Endodermal cell (in vitro differentiated cells): Measurements from ENCODE around the gene PSTPIP1. TPM values are rescaled to one million over a fixed set of nuclear protein-coding genes. Genes with fewer than 3 reads are reported as not detected.
A peak's percentile ranks its signal among the peaks of the same experiment; 100 is the strongest.

Experiments
- DNase-seq: peaks from one replicate; pipeline ENCODE4 v3.0.0-alpha.2; 2017
- H3K27ac ChIP-seq: 2 replicates; pipeline ENCODE4 v1.5.1; 2013; ENCODE audit warnings: mild to moderate bottlenecking, low read depth, low read length, moderate library complexity
- H3K27me3 ChIP-seq: 2 replicates; pipeline ENCODE4 v1.6.1; 2013; ENCODE audit warnings: mild to moderate bottlenecking, low read length, moderate library complexity; ENCODE audit not compliant: insufficient read depth, control insufficient read depth, poor library complexity, severe bottlenecking
- H3K36me3 ChIP-seq: 2 replicates; pipeline ENCODE4 v1.7.0; 2013; ENCODE audit warnings: mild to moderate bottlenecking, low read length, moderate library complexity; ENCODE audit not compliant: control insufficient read depth, insufficient read depth
- H3K4me1 ChIP-seq: one replicate; pipeline ENCODE4 v1.7.0; 2013; ENCODE audit warnings: low read length; ENCODE audit not compliant: control insufficient read depth, insufficient read depth
- H3K4me3 ChIP-seq: 2 replicates; pipeline ENCODE4 v1.5.1; 2013; ENCODE audit warnings: mild to moderate bottlenecking, low read length, moderate library complexity
- H3K9ac ChIP-seq: 2 replicates; pipeline ENCODE4 v1.6.1; 2013; ENCODE audit warnings: mild to moderate bottlenecking, low read length, moderate library complexity; ENCODE audit not compliant: poor library complexity, severe bottlenecking; ENCODE audit errors: extremely low read depth
- H3K9me3 ChIP-seq: 2 replicates; pipeline ENCODE4 v1.6.1; 2013; ENCODE audit warnings: mild to moderate bottlenecking, low read length, moderate library complexity; ENCODE audit not compliant: control insufficient read depth
- H3K27ac Mint-ChIP-seq: 2 replicates; pipeline ENCODE4 v1.8.0; 2020; ENCODE audit warnings: mixed read lengths
- H3K27me3 Mint-ChIP-seq: 2 replicates; pipeline ENCODE4 v1.8.0; 2021; ENCODE audit warnings: mild to moderate bottlenecking, mixed read lengths; ENCODE audit not compliant: insufficient read depth
- H3K36me3 Mint-ChIP-seq: 2 replicates; pipeline ENCODE4 v1.8.0; 2020; ENCODE audit warnings: low read depth, mixed read lengths
- H3K4me1 Mint-ChIP-seq: 2 replicates; pipeline ENCODE4 v1.8.0; 2020; ENCODE audit warnings: mixed read lengths
- H3K4me3 Mint-ChIP-seq: 2 replicates; pipeline ENCODE4 v1.8.0; 2020; ENCODE audit warnings: mild to moderate bottlenecking, moderate library complexity, mixed read lengths
- H3K9me3 Mint-ChIP-seq: 2 replicates; pipeline ENCODE4 v1.8.0; 2020; ENCODE audit warnings: mild to moderate bottlenecking, mixed read lengths
- WGBS, 2 experiments: methylation state at CpG; one replicate each; pipeline versions ENCODE4 v1.1.5 to v1.1.7; 2013; ENCODE audit warnings: missing lambda C conversion rate in 2 of 2, mixed read lengths in 1 of 2; ENCODE audit not compliant: insufficient coverage in 1 of 2, insufficient read length in 1 of 2; 5-methylcytosine and 5-hydroxymethylcytosine counted together
- total RNA-seq, 2 donors: library from RNA; stranded (reverse); fragmentation: NEBNext Ultra II Directional in 1 of 2; extraction: Animal tissue kit (Norgen Biotek cat#: 25700) in 1 of 2; gene quantifications; 2 replicates in 1 of 2; 3 replicates in 1 of 2; pipeline ENCODE4 v1.2.1, GENCODE V29; 2021
- TF ChIP-seq, protein P1 (sequence below): fragments of 200-600 bp; sonication (generic); conservative IDR thresholded peaks from 2 replicates; pipeline ENCODE4 v1.5.0; 2021; ENCODE audit warnings: antibody characterized with exemption, mild to moderate bottlenecking

PSTPIP1 gene
- total RNA-seq, 2 donors from 2014 or later, result 0.29 to 1.5 TPM

DNA sequence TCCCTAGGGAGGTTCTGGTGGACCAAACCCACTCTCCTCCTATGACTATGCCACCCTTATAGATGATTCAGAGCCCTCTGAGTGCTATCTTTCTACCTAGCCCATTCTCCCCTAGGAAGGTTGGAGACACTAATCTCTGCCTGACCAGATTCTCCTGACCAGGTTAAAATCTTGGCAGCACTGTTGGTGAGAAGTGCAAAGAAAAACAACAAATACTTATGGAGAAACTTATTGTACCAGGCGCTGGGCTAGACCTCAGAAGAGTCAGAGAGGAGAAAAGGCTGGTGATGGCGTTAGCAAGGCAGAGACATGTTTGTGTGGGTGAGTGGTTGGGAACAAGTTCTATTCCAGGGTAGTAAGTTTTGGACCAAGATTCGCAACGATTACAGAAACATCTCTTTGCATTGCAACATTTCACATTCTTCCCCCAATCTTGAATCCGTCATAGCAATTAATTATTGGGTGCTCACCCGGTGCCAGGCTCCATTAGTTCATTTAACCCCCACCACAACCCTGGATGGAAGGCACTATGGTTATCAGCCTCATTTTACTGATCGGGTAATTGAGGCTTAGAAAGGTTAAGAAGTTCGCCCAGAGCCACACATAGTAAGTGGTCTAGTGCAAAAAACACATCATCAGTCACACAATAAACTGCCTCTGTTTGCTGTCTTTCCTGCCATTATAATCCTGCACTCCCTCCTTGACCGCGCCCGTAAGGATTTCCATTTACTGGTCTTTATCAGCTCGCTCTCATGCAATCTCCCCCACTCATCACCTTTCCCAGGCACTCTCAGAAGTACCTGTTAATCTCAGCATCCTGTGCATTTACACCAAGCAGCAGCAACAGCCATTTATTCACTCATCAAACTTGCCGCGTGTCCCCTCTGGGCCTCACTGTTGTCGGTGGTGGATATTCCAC lies 76.6 kb downstream of the PSTPIP1 start:
- Histone ChIP-seq H3K9me3 (no peaks in the 10 kb centered on the region), H3K4me1 (peaks cover 2% of the 10 kb centered on the region), H3K9ac (no peak overlapping the region), H3K27ac (no peak overlapping the region), H3K4me3 (no peak overlapping the region), H3K27me3 (no peaks in the 10 kb centered on the region), H3K36me3 (peaks cover 14% of the 10 kb centered on the region)
- DNase-seq, result peak; percentile 51
- 88 to 90% methylated on average over 14 to 15 of the region's 15 CpGs for WGBS, 2 experiments
- Mint-ChIP-seq H3K36me3 (peaks cover 6% of the 10 kb centered on the region), H3K4me3 (peak overlapping the region; percentile 59), H3K27me3 (peaks cover 4% of the 10 kb centered on the region), H3K4me1 (peaks cover 28% of the 10 kb centered on the region), H3K9me3 (no peaks in the 10 kb centered on the region), H3K27ac (no peak overlapping the region)
- TF ChIP-seq, protein P1, sequence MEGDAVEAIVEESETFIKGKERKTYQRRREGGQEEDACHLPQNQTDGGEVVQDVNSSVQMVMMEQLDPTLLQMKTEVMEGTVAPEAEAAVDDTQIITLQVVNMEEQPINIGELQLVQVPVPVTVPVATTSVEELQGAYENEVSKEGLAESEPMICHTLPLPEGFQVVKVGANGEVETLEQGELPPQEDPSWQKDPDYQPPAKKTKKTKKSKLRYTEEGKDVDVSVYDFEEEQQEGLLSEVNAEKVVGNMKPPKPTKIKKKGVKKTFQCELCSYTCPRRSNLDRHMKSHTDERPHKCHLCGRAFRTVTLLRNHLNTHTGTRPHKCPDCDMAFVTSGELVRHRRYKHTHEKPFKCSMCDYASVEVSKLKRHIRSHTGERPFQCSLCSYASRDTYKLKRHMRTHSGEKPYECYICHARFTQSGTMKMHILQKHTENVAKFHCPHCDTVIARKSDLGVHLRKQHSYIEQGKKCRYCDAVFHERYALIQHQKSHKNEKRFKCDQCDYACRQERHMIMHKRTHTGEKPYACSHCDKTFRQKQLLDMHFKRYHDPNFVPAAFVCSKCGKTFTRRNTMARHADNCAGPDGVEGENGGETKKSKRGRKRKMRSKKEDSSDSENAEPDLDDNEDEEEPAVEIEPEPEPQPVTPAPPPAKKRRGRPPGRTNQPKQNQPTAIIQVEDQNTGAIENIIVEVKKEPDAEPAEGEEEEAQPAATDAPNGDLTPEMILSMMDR, result no peak

DNA sequence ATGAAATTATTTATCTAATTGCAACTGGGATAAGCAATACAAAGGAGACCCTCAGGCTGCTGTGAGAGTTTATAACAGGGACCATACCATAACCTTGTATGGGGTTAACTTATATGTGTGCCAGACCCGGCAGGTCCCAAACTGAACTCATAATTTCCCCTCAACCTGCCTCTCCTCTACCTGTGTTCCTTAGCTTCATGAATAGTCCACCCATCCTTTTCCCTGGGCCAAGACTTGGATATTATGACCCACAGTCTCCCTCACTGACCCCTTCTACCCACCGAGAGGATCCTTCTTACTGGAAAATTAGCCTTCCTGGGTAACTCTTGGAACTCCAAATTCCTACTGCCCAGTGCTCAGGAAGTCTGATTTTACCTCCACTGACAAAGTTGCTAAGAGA lies 79.4 kb downstream of the PSTPIP1 start:
- H3K4me3 ChIP-seq, result no peak overlapping the region
- H3K9ac ChIP-seq, result no peak overlapping the region
- Mint-ChIP-seq H3K4me3 (no peak overlapping the region), H3K4me1 (peaks cover 16% of the 10 kb centered on the region), H3K36me3 (no peaks in the 10 kb centered on the region), H3K27me3 (peaks cover 4% of the 10 kb centered on the region), H3K9me3 (peaks cover 4% of the 10 kb centered on the region), H3K27ac (no peak overlapping the region)
- TF ChIP-seq, protein P1, result no peak
- H3K36me3 ChIP-seq, result no peaks in the 10 kb centered on the region
- no peak for DNase-seq
- WGBS, 2 experiments, result 80 to 98% methylated on average over 1 to 2 of the region's 2 CpGs
- H3K4me1 ChIP-seq, result no peaks in the 10 kb centered on the region
- H3K9me3 ChIP-seq, result no peaks in the 10 kb centered on the region
- H3K27ac ChIP-seq, result no peak overlapping the region
- H3K27me3 ChIP-seq, result no peaks in the 10 kb centered on the region

DNA sequence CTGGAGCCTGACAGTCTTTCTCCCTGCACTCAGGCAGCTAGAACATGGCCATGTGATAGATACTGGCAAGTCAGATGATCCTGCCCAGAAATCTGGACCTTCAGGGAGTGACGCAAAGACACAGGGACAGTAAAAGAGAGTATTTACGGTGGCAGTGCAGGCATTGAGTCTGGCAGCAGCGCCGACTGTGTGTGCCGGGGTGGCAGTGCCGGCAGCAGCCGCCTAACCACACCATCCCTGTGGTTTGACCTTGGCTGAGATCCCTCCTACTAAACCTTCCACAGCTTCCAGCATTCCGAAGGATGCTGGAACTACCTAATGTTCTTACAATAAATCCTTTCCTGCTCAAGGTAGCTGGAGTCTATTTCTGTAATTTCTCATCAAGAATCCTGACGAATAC lies 80.6 kb downstream of the PSTPIP1 start:
- no peak overlapping the region for H3K4me3 Mint-ChIP-seq
- H3K9ac ChIP-seq, result no peak overlapping the region
- no peaks in the 10 kb centered on the region for H3K9me3 ChIP-seq
- no peaks in the 10 kb centered on the region for H3K27me3 ChIP-seq
- H3K36me3 ChIP-seq, result no peaks in the 10 kb centered on the region
- no peak overlapping the region for H3K4me3 ChIP-seq
- WGBS, 2 experiments, result 86 to 87% methylated on average over 8 to 9 of the region's 9 CpGs
- no peak overlapping the region for H3K27ac Mint-ChIP-seq
- H3K4me1 Mint-ChIP-seq, result peaks cover 11% of the 10 kb centered on the region
- H3K27ac ChIP-seq, result no peak overlapping the region
- H3K4me1 ChIP-seq, result no peaks in the 10 kb centered on the region
- H3K9me3 Mint-ChIP-seq, result peaks cover 4% of the 10 kb centered on the region
- H3K27me3 Mint-ChIP-seq, result peaks cover 4% of the 10 kb centered on the region
- H3K36me3 Mint-ChIP-seq, result no peaks in the 10 kb centered on the region
- no peak for DNase-seq
- TF ChIP-seq, protein P1, result no peak
